NCI-H128 (cell line): ENCODE results near the gene NFIB.
A peak's percentile ranks its signal among the peaks of the same experiment; 100 is the strongest.

Source experiments
- DNase-seq: peaks from one replicate; lab custom pipeline; 2025; ENCODE audit not compliant: unreplicated experiment; lab: John Stamatoyannopoulos, UW

NFIB gene

DNA sequence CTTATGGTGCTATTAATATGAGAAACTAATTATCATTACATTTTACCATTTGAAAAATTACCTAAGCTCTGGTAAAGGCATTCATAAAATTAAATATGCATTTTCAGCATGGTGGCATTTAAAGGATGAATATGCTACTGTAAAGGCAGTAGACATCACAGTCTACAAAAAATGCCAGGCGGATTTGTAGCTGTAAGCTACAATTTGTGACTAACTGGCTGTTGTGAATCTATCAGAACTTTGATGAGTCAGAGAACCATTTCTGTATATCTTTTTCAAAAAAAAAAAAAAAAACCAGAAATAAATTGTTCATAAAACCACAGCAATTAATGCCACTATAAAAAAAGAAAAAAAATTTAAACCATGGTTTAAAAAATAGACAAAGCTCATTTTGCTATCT, 186.3 kb downstream of the NFIB start:
- no peak for DNase-seq

DNA sequence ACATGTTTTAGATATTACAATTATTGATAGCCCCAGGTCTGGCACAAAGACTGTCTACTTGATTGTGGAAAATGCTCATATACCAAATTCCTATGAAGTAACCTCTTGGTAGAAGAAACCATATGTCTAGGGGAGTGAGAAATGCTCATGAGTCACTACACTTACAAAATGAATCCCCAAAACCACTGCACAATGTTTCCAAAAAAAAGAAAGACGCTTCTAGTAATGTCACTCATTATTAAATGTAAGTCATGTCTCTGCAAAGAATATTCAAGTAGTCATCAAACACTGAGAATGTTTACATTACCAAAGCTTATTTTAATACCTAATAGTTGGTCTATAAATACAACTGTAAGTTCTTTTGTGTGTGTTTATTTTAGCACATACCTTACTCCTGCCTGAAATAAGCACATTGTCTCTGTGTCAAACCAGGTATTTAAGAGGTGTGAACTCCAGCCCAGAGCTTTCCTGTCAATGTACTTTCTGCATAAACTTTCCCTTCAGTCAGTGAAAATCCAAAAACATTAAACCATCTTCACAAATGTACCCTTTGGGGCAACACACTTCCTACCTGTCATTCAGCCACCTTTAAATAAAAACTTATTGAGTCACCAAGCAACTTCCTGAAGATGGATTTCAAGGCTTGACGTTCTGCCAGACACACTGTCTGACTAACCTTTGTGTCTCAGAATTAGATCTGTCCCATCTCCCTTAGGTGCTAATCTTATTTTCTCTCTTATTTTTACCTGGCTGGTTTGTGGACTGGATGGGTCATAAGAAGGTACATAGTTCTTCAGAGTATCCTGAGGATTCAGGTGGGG, 194.0 kb downstream of the NFIB start:
- DNase-seq, result no peak

GRCh38 chr9:14112226-14112625, 201.7 kb downstream of the NFIB start:
- DNase-seq, result no peak

DNA sequence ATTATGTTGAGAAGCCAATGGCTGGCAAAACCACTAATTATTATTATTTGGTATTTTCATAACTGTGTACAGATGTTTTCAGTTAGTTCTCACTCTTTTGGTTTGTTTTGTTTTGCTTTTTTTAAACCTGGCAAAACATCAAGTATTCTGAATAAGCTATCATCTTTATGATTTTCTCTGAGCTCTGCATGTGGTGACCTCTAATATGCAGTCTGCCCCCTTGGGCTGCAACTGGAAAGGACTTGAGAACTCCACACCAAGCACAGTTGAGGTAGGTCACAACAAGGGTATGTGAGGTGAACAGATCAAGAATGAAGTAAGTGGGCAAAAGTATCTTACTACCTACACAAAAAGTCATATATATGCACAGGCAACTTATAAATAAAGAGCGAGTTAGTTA, 202.2 kb downstream of the NFIB start:
- no peak for DNase-seq

DNA sequence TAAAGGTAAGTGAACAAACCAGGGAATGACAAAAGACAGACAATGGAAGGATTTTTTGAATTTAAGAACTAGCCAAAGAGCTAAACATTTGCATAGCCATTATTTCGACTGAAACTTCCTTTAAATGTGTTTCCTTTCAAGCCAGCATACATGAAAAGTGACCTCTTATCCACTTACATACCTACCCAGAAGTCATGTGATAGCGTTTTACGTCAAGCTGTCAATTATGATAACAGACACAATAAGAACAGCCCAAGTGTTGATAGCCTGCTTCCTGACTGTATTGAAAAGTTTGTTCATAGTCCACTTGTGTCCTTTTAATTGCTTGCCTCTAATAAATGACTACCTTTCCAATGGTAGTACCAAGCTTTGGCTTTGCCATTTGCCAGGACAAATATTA, 206.0 kb downstream of the NFIB start:
- DNase-seq, result no peak

- no peak for DNase-seq
These were observed 206.4 kb downstream of the NFIB start for GRCh38 chr9:14107495-14107894.

GRCh38 chr9:14106699-14107098, 207.2 kb downstream of the NFIB start:
- DNase-seq, result no peak

- DNase-seq, result no peak
These were observed 209.4 kb downstream of the NFIB start for GRCh38 chr9:14104496-14104895.

DNA sequence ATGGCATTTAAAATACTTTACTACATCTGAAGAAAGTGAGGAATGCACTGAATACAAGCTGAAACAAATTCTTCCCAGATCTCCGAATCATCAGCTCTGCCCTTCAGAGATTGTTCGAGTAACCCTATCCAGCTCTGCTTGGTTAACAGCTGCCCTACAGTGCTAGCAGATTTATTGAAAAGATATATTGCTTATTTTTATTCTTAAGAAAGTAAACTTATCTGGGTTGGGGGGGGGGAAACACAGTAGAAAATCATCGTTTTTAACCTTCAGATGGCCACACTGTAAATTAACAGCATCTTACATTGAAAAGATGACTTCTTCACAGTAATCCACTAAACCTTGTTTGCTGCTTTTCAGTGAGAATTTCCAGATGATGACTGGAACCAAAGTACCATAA, 210.8 kb downstream of the NFIB start:
- no peak for DNase-seq

- DNase-seq, result no peak
These were observed 214.2 kb downstream of the NFIB start for GRCh38 chr9:14099737-14100136.

DNA sequence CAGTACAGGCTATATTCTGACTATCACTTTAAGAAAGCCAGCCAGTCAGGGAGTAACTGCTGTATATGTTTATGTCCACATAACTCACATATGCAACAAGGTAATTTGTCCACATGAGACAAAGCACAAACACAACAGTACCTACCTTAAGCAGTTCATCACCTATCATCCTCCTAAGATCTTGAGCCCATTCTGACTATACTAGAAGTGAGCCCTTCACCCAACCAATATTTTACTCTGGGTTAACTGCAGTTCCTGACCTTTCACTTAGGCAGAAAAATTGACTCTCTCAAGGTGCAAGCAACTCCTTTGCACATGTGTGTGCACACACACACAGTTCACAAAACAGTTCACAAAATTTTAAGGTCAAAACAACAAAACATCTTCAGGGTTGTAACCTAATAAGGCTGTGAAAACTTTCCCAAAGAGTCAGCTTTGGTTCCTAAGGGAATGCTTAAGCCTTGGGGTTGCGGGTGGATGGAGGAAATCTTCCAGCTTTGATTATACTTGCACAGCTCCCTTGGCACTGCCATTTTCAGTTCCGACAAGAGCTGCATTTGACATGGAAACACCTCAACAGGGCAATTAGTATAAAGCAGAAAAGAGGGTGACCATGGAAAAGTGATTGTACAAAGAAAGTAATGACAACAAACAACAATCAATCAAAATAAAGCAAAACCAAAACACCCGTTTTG, 215.3 kb downstream of the NFIB start:
- DNase-seq, result no peak

DNA sequence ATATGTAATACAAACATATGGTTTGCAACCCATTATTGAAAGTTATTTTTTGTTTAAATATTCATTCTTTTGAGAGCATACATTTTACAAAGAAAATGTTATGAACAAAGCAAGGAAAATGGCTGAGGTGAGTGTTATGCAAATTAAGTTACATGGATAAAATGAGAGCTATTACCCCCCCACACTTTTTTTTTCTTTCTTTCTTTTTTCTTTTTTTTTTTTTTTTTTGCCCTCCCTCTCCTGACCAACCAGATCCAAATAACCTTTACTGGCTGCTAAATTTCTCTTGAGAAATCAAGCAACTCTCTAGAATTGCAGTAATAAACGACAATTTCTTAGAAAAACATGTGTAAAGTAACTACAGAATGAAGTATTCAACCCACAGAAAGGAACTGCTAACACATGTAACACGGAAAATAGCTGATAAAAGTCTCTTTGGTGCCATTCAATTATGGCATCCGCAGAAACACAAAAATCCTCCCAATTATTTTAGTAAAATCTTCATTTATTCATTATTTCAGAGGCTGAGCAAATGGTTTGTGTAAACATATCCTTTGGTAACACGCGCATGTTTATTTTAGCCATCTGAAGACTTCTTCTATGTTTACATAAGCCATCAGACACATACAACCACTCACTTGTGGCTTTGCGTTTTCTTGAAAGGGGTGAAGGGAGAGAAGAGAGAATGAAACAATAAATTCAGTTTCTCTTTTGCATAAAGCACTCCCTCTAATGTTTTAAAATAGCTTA, 216.1 kb downstream of the NFIB start:
- DNase-seq, result no peak

- DNase-seq, result no peak
These were observed 216.7 kb downstream of the NFIB start for GRCh38 chr9:14097215-14097614.

DNA sequence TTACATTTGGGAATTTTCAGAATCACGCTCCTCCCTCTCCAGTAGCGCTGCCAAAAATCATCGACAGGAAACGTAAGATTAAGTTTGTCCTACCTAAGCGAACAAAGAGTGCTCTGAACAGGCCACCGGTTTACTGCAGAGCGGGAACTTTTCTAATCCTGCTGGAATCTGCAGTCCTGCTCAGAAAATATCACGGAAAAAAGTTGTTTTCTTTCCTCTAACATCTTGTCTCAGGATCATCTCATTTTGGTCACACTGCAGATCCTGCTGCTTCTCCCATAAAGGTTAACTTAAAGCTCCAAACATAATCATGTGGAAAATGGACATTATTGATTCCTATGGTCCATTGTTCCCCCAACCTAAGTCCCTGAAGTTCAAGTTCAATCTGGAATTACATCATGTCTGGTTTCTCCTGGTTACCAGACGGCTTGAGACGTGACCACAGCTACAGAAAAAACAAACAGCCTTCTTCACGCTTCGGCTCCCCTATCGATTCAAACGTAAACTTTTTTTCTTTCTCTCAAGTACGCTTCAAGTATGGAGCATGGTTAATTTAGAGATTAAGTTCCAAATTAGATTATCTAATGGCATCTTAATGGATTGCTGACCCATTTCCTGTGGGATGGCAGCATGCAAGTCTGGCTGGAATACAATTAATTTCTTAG, 217.6 kb downstream of the NFIB start:
- DNase-seq, result peak; percentile 40

DNA sequence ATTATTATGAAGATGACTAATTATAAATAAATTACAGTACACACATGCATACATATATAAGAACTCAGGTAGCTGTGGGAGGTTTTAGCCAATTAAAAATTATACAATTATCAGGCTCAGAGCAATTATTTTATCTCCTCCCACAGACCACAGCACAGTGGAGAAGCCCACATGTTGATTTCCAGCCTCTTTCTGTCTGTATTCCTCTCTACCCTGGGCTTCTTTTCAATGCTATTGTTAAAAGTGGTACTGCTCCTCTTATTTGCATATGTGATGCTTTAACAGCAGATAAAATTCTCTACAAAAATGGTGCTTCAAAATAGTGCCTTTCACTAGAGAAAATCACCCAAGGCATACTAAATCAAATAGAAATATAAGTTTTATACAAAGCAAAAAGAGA, 218.7 kb downstream of the NFIB start:
- DNase-seq, result no peak

DNA sequence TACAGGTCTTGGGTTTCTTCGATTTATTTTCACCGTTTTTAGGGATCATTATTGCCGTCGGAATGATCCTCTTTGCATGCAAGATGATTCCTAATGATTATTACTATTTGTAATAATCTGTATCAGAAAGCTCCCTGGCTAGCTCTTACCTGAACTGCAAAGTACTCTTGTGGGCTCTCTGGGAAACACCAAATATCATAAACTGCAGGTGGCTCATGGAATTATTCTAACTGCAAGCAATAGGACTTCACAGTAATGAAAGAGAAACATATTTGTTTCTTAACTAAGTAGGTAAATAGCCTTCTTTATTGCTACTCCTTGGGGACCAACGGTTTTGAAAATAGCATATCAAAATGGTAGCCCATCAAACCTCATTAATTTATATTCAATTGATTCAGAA, 219.4 kb downstream of the NFIB start:
- DNase-seq, result no peak

GRCh38 chr9:14092344-14092743, 221.6 kb downstream of the NFIB start:
- DNase-seq, result no peak

- no peak for DNase-seq
These were observed 224.7 kb downstream of the NFIB start for GRCh38 chr9:14089051-14089803.

GRCh38 chr9:14087576-14087975, 226.4 kb downstream of the NFIB start:
- DNase-seq, result no peak

DNA sequence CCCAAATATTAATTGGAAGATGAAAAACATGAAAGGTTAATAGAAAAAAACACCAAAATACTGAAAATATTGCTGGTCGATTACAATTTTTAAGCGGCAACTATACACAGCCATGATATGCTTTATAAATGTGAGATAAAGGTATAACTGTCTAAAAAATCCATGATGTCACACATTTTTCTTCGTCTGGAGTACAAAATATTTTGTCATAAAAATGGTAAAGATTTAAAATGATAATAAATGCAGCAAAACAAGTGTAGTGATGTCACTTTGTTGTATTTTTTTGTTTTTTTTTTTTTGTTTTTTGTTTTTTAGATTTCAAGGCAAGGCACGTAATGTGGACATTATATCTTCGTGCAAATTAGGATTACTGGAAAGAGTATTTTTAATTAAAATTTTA, 227.4 kb downstream of the NFIB start:
- no peak for DNase-seq

GRCh38 chr9:14085810-14086209, 228.1 kb downstream of the NFIB start:
- no peak for DNase-seq
